Measurements from ENCODE around the gene DPP6.
A peak's percentile ranks its signal among the peaks of the same experiment; 100 is the strongest.

Gene DPP6

GRCh38 chr7:154505362-154505761 lies 453.2 kb downstream of the DPP6 start:
- no peak overlapping the region for H3K4me3 ChIP-seq (ENCODE audit: low read depth, low read length)
- TF ChIP-seq, protein P1, sequence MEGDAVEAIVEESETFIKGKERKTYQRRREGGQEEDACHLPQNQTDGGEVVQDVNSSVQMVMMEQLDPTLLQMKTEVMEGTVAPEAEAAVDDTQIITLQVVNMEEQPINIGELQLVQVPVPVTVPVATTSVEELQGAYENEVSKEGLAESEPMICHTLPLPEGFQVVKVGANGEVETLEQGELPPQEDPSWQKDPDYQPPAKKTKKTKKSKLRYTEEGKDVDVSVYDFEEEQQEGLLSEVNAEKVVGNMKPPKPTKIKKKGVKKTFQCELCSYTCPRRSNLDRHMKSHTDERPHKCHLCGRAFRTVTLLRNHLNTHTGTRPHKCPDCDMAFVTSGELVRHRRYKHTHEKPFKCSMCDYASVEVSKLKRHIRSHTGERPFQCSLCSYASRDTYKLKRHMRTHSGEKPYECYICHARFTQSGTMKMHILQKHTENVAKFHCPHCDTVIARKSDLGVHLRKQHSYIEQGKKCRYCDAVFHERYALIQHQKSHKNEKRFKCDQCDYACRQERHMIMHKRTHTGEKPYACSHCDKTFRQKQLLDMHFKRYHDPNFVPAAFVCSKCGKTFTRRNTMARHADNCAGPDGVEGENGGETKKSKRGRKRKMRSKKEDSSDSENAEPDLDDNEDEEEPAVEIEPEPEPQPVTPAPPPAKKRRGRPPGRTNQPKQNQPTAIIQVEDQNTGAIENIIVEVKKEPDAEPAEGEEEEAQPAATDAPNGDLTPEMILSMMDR (IDR thresholded peaks at IDR 0.05; ENCODE audit: low read depth, low read length), result no peak
- TF ChIP-seq MYC (IDR thresholded peaks at IDR 0.05; ENCODE audit: low read depth, low read length), result no peak
- no peak for TF ChIP-seq POLR2A (IDR thresholded peaks at IDR 0.05; ENCODE audit: extremely low read depth, insufficient read length)
- peak; percentile 52 for DNase-seq (ENCODE audit: low read depth)

DNA sequence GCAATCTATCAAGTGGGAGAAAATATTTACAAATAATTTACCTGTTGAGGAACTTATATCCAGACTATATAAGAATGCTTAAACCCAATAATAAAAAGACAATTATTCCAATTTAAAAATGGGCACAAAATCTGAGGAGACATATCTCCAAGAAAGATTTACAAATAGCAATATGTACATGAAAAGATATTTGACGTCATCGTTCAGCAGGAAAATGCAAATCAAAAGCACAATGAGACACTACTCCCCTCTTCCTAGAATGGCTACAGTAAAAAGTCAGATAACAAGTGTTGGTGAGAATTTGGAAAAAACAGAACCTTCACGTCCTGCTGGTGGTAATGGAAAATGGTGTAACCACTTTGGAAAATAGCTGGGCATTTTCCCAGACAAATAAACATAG lies 457.0 kb downstream of the DPP6 start:
- TF ChIP-seq POLR2A (IDR thresholded peaks at IDR 0.05; ENCODE audit: extremely low read depth, insufficient read length) (no peak), MYC (IDR thresholded peaks at IDR 0.05; ENCODE audit: low read depth, low read length) (no peak)
- TF ChIP-seq, protein P2, sequence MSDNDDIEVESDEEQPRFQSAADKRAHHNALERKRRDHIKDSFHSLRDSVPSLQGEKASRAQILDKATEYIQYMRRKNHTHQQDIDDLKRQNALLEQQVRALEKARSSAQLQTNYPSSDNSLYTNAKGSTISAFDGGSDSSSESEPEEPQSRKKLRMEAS (IDR thresholded peaks at IDR 0.05; ENCODE audit: low read depth, low read length), result no peak
- TF ChIP-seq, protein P1 (IDR thresholded peaks at IDR 0.05; ENCODE audit: low read depth, low read length), result no peak
- no peak overlapping the region for H3K4me3 ChIP-seq (ENCODE audit: low read depth, low read length)
- no peak for DNase-seq (ENCODE audit: low read depth)

- DNase-seq (ENCODE audit: low read depth), result no peak
- no peak overlapping the region for H3K4me3 ChIP-seq (ENCODE audit: low read depth, low read length)
- TF ChIP-seq, protein P2 (IDR thresholded peaks at IDR 0.05; ENCODE audit: low read depth, low read length), result no peak
Observed at GRCh38 chr7:154512121-154512833, 460.1 kb downstream of the DPP6 start.

DNA sequence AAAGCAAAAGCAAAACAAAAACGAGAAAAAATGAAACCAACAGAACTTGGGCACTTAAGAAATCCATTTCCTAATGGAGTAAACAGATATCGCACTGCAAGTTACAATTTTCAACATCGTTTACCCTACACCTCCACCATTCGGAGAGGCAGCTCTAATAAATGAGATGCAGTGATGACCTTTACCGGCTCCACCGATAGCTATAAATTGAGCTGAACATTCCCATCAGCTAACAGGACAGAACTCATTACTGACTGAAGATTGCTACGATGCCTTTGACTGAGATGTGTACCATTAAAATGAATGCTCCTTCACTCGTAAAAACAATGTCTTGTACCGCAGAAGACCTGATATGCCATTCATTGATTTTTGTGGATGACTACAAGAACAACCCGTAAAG lies 465.6 kb downstream of the DPP6 start:
- H3K4me3 ChIP-seq (ENCODE audit: low read depth, low read length), result no peak overlapping the region
- TF ChIP-seq, protein P2 (IDR thresholded peaks at IDR 0.05; ENCODE audit: low read depth, low read length), result no peak
- TF ChIP-seq MYC (IDR thresholded peaks at IDR 0.05; ENCODE audit: low read depth, low read length) (no peak), POLR2A (IDR thresholded peaks at IDR 0.05; ENCODE audit: extremely low read depth, insufficient read length) (no peak)
- TF ChIP-seq, protein P1 (IDR thresholded peaks at IDR 0.05; ENCODE audit: low read depth, low read length), result no peak
- no peak for DNase-seq (ENCODE audit: low read depth)

DNA sequence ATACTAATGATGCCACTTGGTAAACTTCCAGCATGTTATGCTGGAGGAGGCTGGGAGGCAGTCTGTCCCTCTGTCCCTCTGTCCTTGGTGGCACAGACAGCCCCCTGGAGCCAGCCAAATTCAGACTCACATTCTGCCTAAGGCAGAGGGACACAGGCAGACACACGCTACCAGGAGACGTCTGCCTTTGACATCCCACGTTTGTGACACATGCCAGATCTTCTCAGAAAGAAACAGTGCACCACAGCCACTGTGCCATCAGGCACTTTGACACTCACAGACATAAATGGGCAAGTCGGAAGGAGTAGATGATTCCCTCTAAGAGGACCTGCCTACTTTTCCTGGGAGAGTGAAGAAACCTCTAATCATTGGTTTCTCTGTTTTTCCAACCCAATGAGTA lies 467.0 kb downstream of the DPP6 start:
- no peak for DNase-seq (ENCODE audit: low read depth)
- TF ChIP-seq, protein P2 (IDR thresholded peaks at IDR 0.05; ENCODE audit: low read depth, low read length), result no peak
- TF ChIP-seq, protein P1 (IDR thresholded peaks at IDR 0.05; ENCODE audit: low read depth, low read length), result no peak
- TF ChIP-seq POLR2A (IDR thresholded peaks at IDR 0.05; ENCODE audit: extremely low read depth, insufficient read length) (no peak), MYC (IDR thresholded peaks at IDR 0.05; ENCODE audit: low read depth, low read length) (no peak)
- no peak overlapping the region for H3K4me3 ChIP-seq (ENCODE audit: low read depth, low read length)

GRCh38 chr7:154530136-154530535 lies 477.9 kb downstream of the DPP6 start:
- no peak for TF ChIP-seq POLR2A (IDR thresholded peaks at IDR 0.05; ENCODE audit: extremely low read depth, insufficient read length)
- TF ChIP-seq, protein P2 (IDR thresholded peaks at IDR 0.05; ENCODE audit: low read depth, low read length), result no peak
- TF ChIP-seq, protein P1 (IDR thresholded peaks at IDR 0.05; ENCODE audit: low read depth, low read length), result no peak
- TF ChIP-seq MYC (IDR thresholded peaks at IDR 0.05; ENCODE audit: low read depth, low read length), result no peak
- DNase-seq (ENCODE audit: low read depth), result no peak
- H3K4me3 ChIP-seq (ENCODE audit: low read depth, low read length), result no peak overlapping the region
